Ovary (tissue), 9 donors: ENCODE results near the gene WNT11. TPM values are rescaled to one million over a fixed set of nuclear protein-coding genes. Genes with fewer than 3 reads are reported as not detected.

ENCODE experiments used
- DNase-seq, 5 donors: peaks; one replicate each; pipeline ENCODE4 v3.0.0-alpha.2; 2019 to 2020
- H3K27ac ChIP-seq, 2 donors: fragments of 200-600 bp; one replicate each; pipeline versions ENCODE4 v1.5.1 to v1.8.0; 2019 to 2022
- H3K27me3 ChIP-seq: fragments of 200-600 bp; one replicate; pipeline ENCODE4 v1.8.0; 2022
- H3K36me3 ChIP-seq: fragments of 200-600 bp; sonication (generic); one replicate; pipeline ENCODE4 v1.5.1; 2019
- H3K4me1 ChIP-seq: one replicate; pipeline ENCODE4 v1.8.1; 2013; ENCODE audit warnings: mild to moderate bottlenecking, moderate library complexity; ENCODE audit not compliant: insufficient read depth
- H3K4me3 ChIP-seq: fragments of 200-600 bp; sonication (generic); one replicate; pipeline ENCODE4 v1.5.1; 2017
- H3K9me3 ChIP-seq, 2 donors: fragments of 200-600 bp in 1 of 2; sonication (generic) in 1 of 2; one replicate each; pipeline versions ENCODE4 v1.5.1 to v1.8.1; 2013 to 2019; ENCODE audit warnings: mild to moderate bottlenecking in 1 of 2, moderate library complexity in 1 of 2
- CTCF ChIP-seq, 3 donors: fragments of 450-650 bp in 2 of 3; fragments of 200-600 bp in 1 of 3; IDR thresholded peaks; one replicate each; pipeline versions ENCODE4 v1.5.1 to v1.8.0; 2016 to 2022; ENCODE audit warnings: antibody characterized with exemption in 3 of 3, mild to moderate bottlenecking in 1 of 3
- EP300 ChIP-seq: sonication (generic); formaldehyde crosslinking; IDR thresholded peaks from one replicate; pipeline ENCODE4 v1.6.1; 2017; ENCODE audit warnings: antibody characterized with exemption
- POLR2A ChIP-seq: fragments of 450-650 bp; IDR thresholded peaks from one replicate; pipeline ENCODE4 v1.6.1; 2017; ENCODE audit warnings: antibody characterized with exemption, mild to moderate bottlenecking, moderate library complexity
- WGBS, 3 donors: extraction: QIAGEN DNeasy Blood & Tissue Kit in 1 of 3; methylation state at CpG; one replicate each; pipeline versions ENCODE4 v1.1.5 to v1.1.7; 2013 to 2017; 5-methylcytosine and 5-hydroxymethylcytosine counted together
- intact Hi-C, 4 donors: fragments of 100-400 bp; cut with DNase I; formaldehyde crosslinking; loops; one replicate each; pipeline versions ENCODE4 v1.11.0 to v1.15.1; 2022 to 2023
- polyA plus RNA-seq, 2 donors: library from polyadenylated mRNA; stranded (reverse); fragments of 200-250 nt in 1 of 2; fragments of 350-450 nt in 1 of 2; fragmentation: Illumina TruSeq in 1 of 2; extraction: RNeasy Lipid Tissue Mini Kit (QIAGEN cat#74804) in 1 of 2; gene quantifications; one replicate each; pipeline ENCODE4 v1.2.3, GENCODE V29; 2013 to 2014
- total RNA-seq, 7 donors: library from RNA; depleted of rRNA in 2 of 7; stranded (reverse); fragments of >200 nt in 2 of 7; fragmentation: NEBNext Ultra II Directional in 3 of 7; extraction: Animal tissue kit (Norgen Biotek cat#: 25700) in 3 of 7; gene quantifications; one replicate each; pipeline versions ENCODE4 v1.1.0 to v1.2.4, GENCODE V29; 2016 to 2023
- donor health status: DM: no; HTN: no; CAD: no; lungs with moderate emphysema.
- donor health status: DM: no; HTN: no; CAD: no.
- donor health status: Bipolar disorder and iron deficiency.
- donor health status: DM: yes; HTN: yes; CAD: no.
- donor health status: DM: no; HTN: no; CAD: no.
- donor health status: DM: yes; HTN: yes; CAD: no.

WNT11 gene
- total and polyA plus RNA-seq, 9 donors: 1.1 to 16.4 (median 3.5) TPM

GRCh38 chr11:76224461-76225121, 18.3 kb upstream of the WNT11 start:
- no peak overlapping the region for H3K4me3 ChIP-seq
- H3K9me3 ChIP-seq: no peaks in the 10 kb centered on the region
- TF ChIP-seq POLR2A (no peak), CTCF (IDR thresholded peaks at IDR 0.05) (no peak), EP300 (no peak)
- no peak for DNase-seq
- 82 to 93% (median 84%) methylated on average over 10 of the region's 10 CpGs for WGBS, 3 donors
- no peaks in the 10 kb centered on the region for H3K36me3 ChIP-seq
- intact Hi-C loops: no loop called here
- H3K27me3 ChIP-seq: no peaks in the 10 kb centered on the region
- H3K27ac ChIP-seq: no peak overlapping the region
- H3K4me1 ChIP-seq: no peaks in the 10 kb centered on the region

- no peaks in the 10 kb centered on the region for H3K36me3 ChIP-seq
- H3K9me3 ChIP-seq: no peaks in the 10 kb centered on the region
- no peak overlapping the region for H3K4me3 ChIP-seq
- H3K27ac ChIP-seq: no peak overlapping the region
- no peak for DNase-seq
- no peak for TF ChIP-seq CTCF (IDR thresholded peaks at IDR 0.05)
- TF ChIP-seq POLR2A: no peak
- no peak for TF ChIP-seq EP300
- WGBS, 3 donors: 84 to 87% (median 86%) methylated on average over 3 of the region's 3 CpGs
- H3K4me1 ChIP-seq: no peaks in the 10 kb centered on the region
- no peaks in the 10 kb centered on the region for H3K27me3 ChIP-seq
- intact Hi-C loops: no loop called here
Measured at GRCh38 chr11:76221365-76221764, 15.1 kb upstream of the WNT11 start.

GRCh38 chr11:76219243-76219642, 12.9 kb upstream of the WNT11 start:
- H3K9me3 ChIP-seq: no peaks in the 10 kb centered on the region
- no peaks in the 10 kb centered on the region for H3K27me3 ChIP-seq
- H3K4me3 ChIP-seq: no peak overlapping the region
- no peak for DNase-seq
- intact Hi-C loops: no loop called here
- TF ChIP-seq CTCF (IDR thresholded peaks at IDR 0.05): no peak
- TF ChIP-seq EP300: no peak
- no peak for TF ChIP-seq POLR2A
- no peak overlapping the region for H3K27ac ChIP-seq
- H3K4me1 ChIP-seq: no peaks in the 10 kb centered on the region
- whole genome bisulfite sequencing, 3 donors: 41 to 89% (median 60%) methylated on average over 3 of the region's 3 CpGs
- no peaks in the 10 kb centered on the region for H3K36me3 ChIP-seq

GRCh38 chr11:76218449-76219178, 12.3 kb upstream of the WNT11 start:
- no peak for DNase-seq
- H3K4me1 ChIP-seq: no peaks in the 10 kb centered on the region
- H3K9me3 ChIP-seq: no peaks in the 10 kb centered on the region
- no peak overlapping the region for H3K27ac ChIP-seq
- intact Hi-C loops: no loop called here
- no peaks in the 10 kb centered on the region for H3K36me3 ChIP-seq
- H3K4me3 ChIP-seq: no peak overlapping the region
- H3K27me3 ChIP-seq: no peaks in the 10 kb centered on the region
- WGBS, 3 donors: 47% methylated on average over 9 of the region's 9 CpGs
- TF ChIP-seq EP300 (no peak), POLR2A (no peak), CTCF (IDR thresholded peaks at IDR 0.05) (no peak)
